ENCODE data around the gene RABEP2. TPM values are rescaled to one million over a fixed set of nuclear protein-coding genes. Genes with fewer than 3 reads are reported as not detected.

The RABEP2 gene
- total RNA-seq, 1 donor from 2014 or later: 18.8 TPM

GRCh38 chr16:28964072-28964471 lies 39.0 kb upstream of the RABEP2 start:
- no peaks in the 10 kb centered on the region for H3K27me3 ChIP-seq (ENCODE audit: low read depth)
- intact Hi-C loops (cut with DNase I): no loop called here

GRCh38 chr16:28958836-28959235 lies 33.8 kb upstream of the RABEP2 start:
- Histone ChIP-seq H3K27ac (no peak overlapping the region), H3K9me3 (no peaks in the 10 kb centered on the region), H3K27me3 (ENCODE audit: low read depth) (no peaks in the 10 kb centered on the region), H3K4me1 (no peaks in the 10 kb centered on the region), H3K4me3 (no peak overlapping the region), H3K36me3 (peaks cover 93% of the 10 kb centered on the region)
- no peak for TF ChIP-seq CTCF (IDR thresholded peaks at IDR 0.05)
- ATAC-seq (no peak), DNase-seq (no peak)
- intact Hi-C loops (cut with DNase I): no loop called here

More at GRCh38 chr16:28964072-28964471, 39.0 kb upstream of the RABEP2 start:
- H3K4me1 ChIP-seq: no peaks in the 10 kb centered on the region
- H3K4me3 ChIP-seq: no peak overlapping the region
- H3K9me3 ChIP-seq: no peaks in the 10 kb centered on the region
- DNase-seq: no peak
- no peak for ATAC-seq
- H3K36me3 ChIP-seq: peaks cover 62% of the 10 kb centered on the region
- no peak for TF ChIP-seq CTCF (IDR thresholded peaks at IDR 0.05)
- H3K27ac ChIP-seq: no peak overlapping the region

- Histone ChIP-seq H3K36me3 (peaks cover 93% of the 10 kb centered on the region), H3K9me3 (no peaks in the 10 kb centered on the region), H3K4me1 (no peaks in the 10 kb centered on the region), H3K27me3 (ENCODE audit: low read depth) (no peaks in the 10 kb centered on the region), H3K4me3 (no peak overlapping the region), H3K27ac (no peak overlapping the region)
- intact Hi-C loops (cut with DNase I): no loop called here
- TF ChIP-seq CTCF (IDR thresholded peaks at IDR 0.05): no peak
- ATAC-seq (no peak), DNase-seq (no peak)
Measured at GRCh38 chr16:28958216-28958615, 33.2 kb upstream of the RABEP2 start.

- Histone ChIP-seq H3K36me3 (peaks cover 42% of the 10 kb centered on the region), H3K4me1 (peaks cover 8% of the 10 kb centered on the region), H3K4me3 (peak overlapping the region; percentile 87), H3K9me3 (no peaks in the 10 kb centered on the region), H3K27ac (peak overlapping the region; percentile 88), H3K27me3 (ENCODE audit: low read depth) (no peaks in the 10 kb centered on the region)
- peak; percentile 63 to 67 for ATAC-seq
- no peak for DNase-seq
- intact Hi-C loops (cut with DNase I): no loop called here
- no peak for TF ChIP-seq CTCF (IDR thresholded peaks at IDR 0.05)
Measured at GRCh38 chr16:28951410-28951943, 26.4 kb upstream of the RABEP2 start.

GRCh38 chr16:28950648-28951409 lies 25.8 kb upstream of the RABEP2 start, which contains the start of gene NFATC2IP:
Gene NFATC2IP (plus strand): TSS chr16:28950937. CDS start chr16:28951012, 75 bp downstream.
- Histone ChIP-seq H3K9me3 (no peaks in the 10 kb centered on the region), H3K36me3 (peaks cover 35% of the 10 kb centered on the region), H3K4me3 (peak within 1 kb of the TSS; percentile 87), H3K27me3 (ENCODE audit: low read depth) (no peaks in the 10 kb centered on the region), H3K27ac (peak within 1 kb of the TSS; percentile 88), H3K4me1 (peaks cover 11% of the 10 kb centered on the region)
- intact Hi-C loops (cut with DNase I): no loop called here
- ATAC-seq: peak; percentile 98 to 99
- peak; percentile 99 for DNase-seq
- TF ChIP-seq CTCF (IDR thresholded peaks at IDR 0.05): no peak
